Limb (tissue), 2 donors: ENCODE results near the gene ZFPL1.
A peak's percentile ranks its signal among the peaks of the same experiment; 100 is the strongest.

ENCODE experiments used
- DNase-seq, 2 donors: peaks; one replicate each; pipeline ENCODE4 v3.0.0-alpha.2; 2016; ENCODE audit errors: extremely low spot score in 2 of 2

ZFPL1 gene

GRCh38 chr11:65090628-65091027 lies 6.6 kb downstream of the ZFPL1 start:
- DNase-seq = no peak

GRCh38 chr11:65095427-65095826 lies 11.4 kb downstream of the ZFPL1 start:
- no peak for DNase-seq

GRCh38 chr11:65095974-65096806 lies 12.2 kb downstream of the ZFPL1 start, which contains the start of gene VPS51:
TSS of gene VPS51 (plus strand) at chr11:65096214. CDS start at chr11:65096251, 37 bp downstream.
- peak; percentile 87 to 91 for DNase-seq

- DNase-seq = no peak
Observed at GRCh38 chr11:65096926-65097325, 12.9 kb downstream of the ZFPL1 start.

- no peak for DNase-seq
Observed at GRCh38 chr11:65100674-65101350, 16.8 kb downstream of the ZFPL1 start.

- DNase-seq = no peak
Observed at GRCh38 chr11:65102142-65103095, 18.4 kb downstream of the ZFPL1 start.

GRCh38 chr11:65103476-65103875 lies 19.5 kb downstream of the ZFPL1 start:
- no peak for DNase-seq

GRCh38 chr11:65104628-65105027 lies 20.6 kb downstream of the ZFPL1 start:
- no peak for DNase-seq

GRCh38 chr11:65107078-65107477 lies 23.1 kb downstream of the ZFPL1 start:
- no peak for DNase-seq

GRCh38 chr11:65107751-65108468 lies 23.9 kb downstream of the ZFPL1 start:
- DNase-seq = no peak

GRCh38 chr11:65108469-65109123 lies 24.6 kb downstream of the ZFPL1 start:
- DNase-seq = no peak

- no peak for DNase-seq
Observed at GRCh38 chr11:65109231-65110198, 25.5 kb downstream of the ZFPL1 start.

- DNase-seq = peak; percentile 82 to 94
Observed at GRCh38 chr11:65110354-65110861, 26.4 kb downstream of the ZFPL1 start.

GRCh38 chr11:65111159-65111743 lies 27.2 kb downstream of the ZFPL1 start:
- no peak for DNase-seq

GRCh38 chr11:65111744-65112545 lies 27.9 kb downstream of the ZFPL1 start, which contains the start of gene TM7SF2:
TSS of gene TM7SF2 (plus strand) at chr11:65111872. CDS start at chr11:65112016, 144 bp downstream.
- DNase-seq = peak; percentile 85 to 93

GRCh38 chr11:65112546-65113360 lies 28.7 kb downstream of the ZFPL1 start:
- peak in 1 of 2 donors; percentile 81 for DNase-seq

- no peak for DNase-seq
Observed at GRCh38 chr11:65113361-65113756, 29.3 kb downstream of the ZFPL1 start.
